ENCODE results near the gene STK24.

DNA sequence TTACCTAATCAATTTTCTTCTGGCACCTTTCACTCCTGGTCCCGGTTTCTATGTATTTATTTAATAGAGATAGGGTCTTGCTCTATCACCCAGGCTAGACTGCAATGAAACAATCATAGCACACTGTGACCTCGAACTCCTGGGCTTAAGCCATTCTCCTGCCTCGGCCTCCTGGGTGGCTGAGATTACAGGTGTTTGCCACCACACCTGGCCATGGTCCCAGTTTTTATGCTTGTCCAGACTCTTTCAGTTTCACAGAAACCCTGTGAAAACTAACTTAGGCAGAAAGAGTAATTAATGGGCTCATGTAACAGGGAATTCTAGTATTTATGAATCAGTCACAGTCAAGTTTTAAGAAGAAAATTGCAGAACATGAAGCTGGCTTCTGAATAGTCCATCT lies 9.0 kb upstream of the STK24 start:
- TF ChIP-seq, protein P1, sequence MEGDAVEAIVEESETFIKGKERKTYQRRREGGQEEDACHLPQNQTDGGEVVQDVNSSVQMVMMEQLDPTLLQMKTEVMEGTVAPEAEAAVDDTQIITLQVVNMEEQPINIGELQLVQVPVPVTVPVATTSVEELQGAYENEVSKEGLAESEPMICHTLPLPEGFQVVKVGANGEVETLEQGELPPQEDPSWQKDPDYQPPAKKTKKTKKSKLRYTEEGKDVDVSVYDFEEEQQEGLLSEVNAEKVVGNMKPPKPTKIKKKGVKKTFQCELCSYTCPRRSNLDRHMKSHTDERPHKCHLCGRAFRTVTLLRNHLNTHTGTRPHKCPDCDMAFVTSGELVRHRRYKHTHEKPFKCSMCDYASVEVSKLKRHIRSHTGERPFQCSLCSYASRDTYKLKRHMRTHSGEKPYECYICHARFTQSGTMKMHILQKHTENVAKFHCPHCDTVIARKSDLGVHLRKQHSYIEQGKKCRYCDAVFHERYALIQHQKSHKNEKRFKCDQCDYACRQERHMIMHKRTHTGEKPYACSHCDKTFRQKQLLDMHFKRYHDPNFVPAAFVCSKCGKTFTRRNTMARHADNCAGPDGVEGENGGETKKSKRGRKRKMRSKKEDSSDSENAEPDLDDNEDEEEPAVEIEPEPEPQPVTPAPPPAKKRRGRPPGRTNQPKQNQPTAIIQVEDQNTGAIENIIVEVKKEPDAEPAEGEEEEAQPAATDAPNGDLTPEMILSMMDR (IDR thresholded peaks at IDR 0.05): no peak
- TF ChIP-seq POLR2A (IDR thresholded peaks at IDR 0.05) (no peak), EP300 (IDR thresholded peaks at IDR 0.05) (no peak)

All from upper lobe of left lung (tissue), 4 donors.